Fibroblast of skin of left biceps (primary cell): ENCODE measurements around the gene VPS35.
"Not testable (repeated sequence)": the region's sequence is repeated elsewhere in the genome, so short reads cannot be mapped to it uniquely, and the experiment has no call there.

ENCODE experiments used
- DNase-seq, 2 experiments: peaks; one replicate each; pipeline ENCODE4 v3.0.0-alpha.2; 2013; ENCODE audit warnings: low read depth in 2 of 2

Gene VPS35

DNA sequence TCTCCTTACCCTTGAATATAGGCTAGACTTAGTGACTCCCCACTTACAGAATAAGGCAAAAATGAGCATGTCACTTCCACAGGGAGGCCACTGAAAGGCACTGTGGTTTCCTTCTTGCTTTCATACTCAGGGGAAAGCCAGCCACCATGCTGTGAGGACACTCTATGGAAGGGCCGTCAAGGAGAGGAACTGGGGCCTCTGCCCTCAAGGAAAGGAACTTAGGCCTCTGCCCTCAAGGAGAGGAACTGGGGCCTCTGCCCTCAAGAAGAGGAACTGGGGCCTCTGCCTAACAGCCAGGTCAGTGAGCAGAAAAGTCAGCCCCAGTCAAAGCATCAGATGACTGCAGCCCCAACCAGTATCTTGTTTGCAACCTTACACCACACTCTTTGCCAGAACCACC is 30.1 kb downstream of the VPS35 start:
- DNase-seq, result no peak

DNA sequence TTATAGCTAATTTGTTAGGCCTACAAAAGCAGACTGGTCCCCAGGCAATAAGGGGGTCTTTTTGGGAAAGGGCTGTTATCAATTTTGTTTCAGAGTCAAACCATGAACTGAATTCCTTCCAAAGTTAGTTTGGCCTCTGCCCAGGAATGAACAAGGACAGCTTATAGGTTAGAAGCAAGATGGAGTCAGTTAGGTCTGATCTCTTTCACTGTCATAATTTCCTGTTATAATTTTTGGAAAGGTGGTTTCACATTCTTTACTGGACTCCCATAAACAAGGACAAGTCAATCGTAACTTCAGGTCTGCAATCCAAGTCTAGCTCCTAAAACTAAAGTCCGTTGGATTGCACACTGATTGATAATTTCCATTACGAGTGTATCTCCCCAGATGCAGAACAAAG is 37.7 kb downstream of the VPS35 start:
- no peak for DNase-seq

DNA sequence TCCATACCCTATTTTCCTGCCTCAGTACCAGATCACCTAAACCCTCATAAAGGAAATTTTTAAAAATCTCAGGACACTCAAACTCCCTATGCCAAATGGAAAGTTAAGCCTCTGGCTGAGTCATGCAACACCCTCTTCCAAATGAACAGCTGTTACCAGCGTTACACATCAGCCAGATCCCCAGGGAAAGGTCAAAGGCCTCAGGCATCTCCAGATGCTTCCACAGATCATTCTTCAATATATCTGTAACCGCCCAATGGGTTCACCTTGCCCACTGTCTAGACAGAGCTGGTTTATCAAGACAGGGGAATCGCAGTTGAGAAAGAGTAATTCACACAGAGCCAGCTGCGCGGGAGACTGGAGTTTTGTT is 38.7 kb downstream of the VPS35 start:
- DNase-seq, result no peak

DNA sequence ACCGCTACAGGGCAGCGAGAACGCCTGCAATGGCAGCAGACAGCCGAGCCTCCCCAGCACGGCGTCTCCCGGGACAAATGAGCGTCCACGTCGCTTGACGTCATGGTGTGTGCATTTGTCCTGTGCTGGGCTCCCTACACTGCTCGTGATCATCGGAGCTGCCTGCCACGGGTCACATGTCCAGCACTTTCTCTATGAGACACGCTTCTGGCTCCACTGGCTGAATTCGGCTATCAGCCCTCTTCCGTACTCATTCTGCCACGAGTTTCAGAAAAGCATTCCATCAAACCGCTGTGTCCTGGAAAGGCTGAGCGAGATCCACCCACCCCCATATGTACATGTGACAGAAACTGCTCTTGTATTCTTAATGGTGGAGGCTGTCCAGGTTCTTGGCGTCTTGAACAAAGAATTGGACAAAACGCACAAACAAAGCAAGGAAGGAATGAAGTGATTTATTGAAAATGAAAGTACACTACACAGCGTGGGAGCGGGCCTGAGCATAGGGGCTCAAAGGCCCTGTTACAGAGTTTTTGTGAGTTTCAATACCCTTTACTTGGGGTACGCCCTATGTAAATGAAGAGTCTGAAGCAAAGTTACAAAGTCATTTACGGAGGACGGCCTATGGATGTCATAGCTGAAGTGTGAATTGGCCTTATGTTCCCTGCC is 39.3 kb downstream of the VPS35 start:
- no peak for DNase-seq

DNA sequence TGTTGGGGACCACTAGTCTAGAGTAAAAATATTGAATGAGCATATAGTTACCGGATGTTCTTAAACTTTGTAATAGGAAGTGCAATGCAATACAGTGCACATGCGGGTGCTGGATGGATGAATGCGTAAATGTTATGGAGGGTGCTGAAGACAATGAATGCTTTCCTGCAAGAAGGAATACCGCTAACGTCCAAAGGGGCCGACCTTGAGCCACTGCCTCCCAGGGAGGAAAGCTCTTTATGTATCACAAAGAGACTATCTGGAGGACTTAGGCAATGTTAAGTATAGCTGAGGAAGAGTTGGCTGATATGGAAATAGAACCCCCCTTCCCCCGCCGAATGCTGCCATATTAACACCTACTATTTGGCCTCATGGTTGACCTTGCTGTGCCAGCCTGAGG is 40.3 kb downstream of the VPS35 start:
- no peak for DNase-seq

DNA sequence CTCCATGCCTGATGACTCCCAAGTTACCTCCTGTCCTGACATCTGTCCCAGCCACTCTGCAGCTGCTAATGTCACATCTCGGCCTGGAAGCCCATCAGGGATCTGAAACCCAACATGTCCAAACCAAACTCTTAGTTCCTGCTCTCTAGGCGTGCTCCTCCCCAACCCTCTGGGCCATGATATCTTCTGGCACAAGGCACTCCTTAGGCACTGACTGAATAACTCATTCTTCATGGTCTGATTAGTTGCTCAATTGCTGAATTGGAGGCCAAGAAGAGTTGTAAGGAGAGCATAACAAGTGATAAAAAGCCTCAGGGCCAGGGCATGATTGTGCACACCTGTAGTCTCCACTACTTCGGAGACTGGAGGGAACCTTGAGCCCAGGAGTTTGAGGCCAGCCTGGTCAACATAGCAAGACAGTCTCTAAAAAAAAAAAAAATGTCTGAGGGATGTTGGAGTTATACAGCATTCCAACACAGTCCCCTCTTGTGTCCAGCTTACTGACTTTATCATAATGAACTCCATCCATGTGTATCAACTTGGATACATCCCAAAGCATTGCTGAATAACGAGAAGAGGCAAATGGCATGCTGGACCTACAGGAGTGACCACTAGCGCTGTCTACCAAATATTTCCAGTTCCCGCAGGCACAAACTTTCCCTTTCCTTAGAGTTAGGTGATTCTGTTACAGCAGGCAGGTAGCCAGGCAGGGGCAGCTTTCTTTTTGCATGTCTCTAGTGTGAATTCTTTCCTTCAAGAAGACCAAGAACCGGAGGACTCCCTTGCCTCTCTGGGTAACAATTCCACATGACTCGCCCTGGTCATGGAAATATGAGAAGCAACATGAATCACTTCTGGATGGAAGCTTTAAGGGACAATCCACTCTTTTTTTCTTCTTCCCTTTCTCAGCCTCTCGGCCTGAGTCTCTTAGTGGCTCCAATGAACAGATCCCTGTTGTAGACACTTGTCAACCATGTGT is 49.7 kb downstream of the VPS35 start:
- DNase-seq, result no peak

DNA sequence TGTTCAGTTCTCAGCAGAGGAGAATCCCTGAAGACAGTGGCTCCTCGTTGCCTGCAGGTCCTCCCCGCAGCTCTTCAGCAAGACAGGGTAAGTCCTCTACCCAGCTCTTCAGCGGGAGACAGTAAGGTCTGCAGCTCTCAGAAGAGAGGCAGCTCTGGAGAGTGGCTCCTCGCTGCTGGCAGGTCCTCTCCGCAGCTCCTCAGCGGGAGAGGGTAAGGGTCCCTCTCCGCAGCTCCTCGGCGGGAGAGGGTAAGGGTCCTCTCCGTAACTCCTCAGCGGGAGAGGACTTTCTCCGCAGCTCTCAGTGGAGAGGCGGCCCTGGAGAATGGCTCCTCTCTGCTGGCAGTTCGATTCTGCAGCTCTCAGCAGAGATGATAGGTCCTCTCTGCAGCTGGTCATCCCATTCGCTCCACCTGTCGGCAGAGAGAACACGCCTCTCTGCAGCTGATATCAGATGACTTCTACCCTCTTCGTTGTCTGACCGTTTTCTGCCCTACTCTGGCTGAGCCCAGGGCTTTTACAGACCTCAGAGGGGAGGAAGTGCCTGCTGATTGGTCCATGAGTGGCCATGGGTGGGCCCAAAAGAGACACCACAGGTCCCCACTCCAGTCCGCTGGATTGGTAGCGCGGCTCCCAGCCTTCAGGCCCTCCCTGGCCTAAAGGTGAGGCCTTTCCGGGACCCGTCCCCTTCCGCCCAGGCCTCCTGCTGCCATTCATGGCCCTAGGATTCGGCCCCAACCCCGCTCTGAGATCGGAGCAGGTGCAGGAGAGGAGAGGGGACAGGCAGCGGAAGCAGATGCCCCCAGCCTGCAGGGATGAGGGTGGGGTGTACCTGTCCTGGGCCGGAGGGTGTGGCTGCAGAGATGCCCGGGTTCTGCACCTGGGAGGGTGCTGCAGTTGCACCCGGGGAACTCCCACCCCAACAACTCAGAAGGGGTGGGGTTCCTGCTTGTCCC is 55.9 kb downstream of the VPS35 start:
- DNase-seq, result no peak

DNA sequence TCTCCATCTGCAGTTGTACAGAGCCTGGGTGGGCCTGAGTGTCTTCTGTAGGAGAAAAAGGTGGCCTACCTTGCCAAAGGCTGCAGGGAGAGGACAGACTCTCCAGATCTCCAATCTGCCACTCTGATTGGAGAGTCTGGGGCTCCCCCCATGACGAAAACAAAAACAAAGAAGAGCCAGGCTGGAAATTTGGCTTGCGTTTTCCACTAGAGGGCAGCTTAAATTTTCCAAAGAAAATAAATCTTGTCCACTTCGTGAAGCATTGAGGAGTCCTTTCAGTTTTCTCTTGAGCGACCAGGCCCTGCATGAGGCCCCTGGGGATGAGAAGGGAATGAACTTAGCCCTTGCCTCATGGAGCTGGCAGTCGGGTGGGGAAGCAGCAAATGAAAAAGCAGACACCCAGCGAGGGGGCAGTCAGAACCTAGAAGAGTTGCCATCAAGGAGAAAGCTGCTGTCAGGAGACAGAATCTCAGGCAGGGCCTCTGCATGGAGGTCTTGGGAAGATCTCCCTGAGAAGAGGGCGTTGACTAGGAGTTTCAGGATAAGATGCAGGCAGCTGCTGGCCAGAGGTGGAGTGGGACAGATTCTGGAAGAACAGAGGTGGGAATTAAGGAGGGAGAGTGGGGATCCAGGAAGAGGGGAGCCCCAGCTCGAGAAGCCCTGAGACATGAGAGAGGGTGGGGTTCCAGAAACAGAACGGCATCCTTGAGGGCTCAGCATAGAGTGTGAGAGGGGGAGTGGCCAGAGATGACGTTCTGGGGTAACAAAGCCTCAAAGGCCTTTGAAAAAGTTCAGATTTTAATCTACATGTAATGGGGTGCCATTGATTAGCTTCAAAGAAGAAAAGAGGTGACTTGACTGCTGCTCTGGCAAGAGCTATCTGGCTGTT is 59.4 kb downstream of the VPS35 start:
- DNase-seq, result no peak

DNA sequence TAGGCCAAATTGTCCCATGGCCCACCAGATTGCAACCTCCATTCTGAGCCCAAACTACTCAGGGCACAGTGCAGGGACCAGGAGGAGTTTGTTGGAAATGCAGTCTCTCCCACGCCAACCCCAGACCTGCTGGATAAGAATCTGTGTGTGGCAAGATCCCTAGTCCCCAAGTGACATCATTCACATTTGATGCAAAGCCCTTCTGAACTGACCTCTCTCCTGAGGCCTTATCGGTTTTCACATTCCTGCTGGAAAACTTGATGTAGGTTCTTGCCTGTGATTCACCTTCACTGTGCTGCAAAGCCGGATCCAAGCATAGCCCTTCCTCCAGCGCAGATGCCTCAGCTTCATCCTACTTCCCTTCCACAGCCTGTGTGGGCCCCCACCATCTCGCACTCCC is 61.2 kb downstream of the VPS35 start:
- DNase-seq, result no peak

DNA sequence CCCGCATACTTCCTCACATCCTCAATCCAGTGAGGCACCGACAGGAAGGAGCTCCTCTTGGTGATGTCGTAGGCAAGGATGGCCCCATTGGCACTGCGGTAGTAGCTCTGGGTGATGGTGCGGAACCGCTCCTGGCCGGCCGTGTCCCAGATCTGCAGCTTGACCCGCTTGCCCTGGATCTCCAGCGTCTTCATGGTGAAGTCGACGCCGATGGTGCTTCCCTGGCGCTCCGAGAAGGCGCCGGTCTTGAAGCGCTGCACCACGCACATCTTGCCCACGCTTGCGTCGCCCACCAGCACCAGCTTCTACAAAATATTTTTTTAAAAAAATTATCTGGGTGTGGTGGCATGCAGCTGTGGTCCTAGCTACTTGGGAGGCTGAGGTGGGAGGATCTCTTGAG is 62.3 kb downstream of the VPS35 start:
- not testable (repeated sequence) for DNase-seq

DNA sequence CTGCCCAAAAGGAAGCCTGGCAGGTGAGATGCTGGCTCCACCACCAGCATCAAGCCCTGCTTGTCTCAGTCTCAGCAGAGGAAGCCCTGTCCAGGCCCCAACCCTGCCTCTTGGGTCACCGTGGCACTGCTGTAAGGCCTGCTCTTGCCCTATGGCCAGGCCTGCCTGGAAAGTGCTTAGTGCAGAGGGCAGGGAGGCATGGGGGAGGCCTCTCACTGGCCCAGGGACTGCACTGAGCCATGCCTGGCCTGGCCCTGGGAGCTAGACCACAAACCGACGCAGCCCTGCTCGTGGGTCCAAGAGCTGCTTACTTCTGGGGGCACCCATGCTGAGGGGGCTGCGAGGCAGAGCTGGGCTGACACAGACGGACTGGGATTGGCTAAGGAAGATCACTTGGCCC is 64.1 kb downstream of the VPS35 start:
- not testable (repeated sequence) for DNase-seq

DNA sequence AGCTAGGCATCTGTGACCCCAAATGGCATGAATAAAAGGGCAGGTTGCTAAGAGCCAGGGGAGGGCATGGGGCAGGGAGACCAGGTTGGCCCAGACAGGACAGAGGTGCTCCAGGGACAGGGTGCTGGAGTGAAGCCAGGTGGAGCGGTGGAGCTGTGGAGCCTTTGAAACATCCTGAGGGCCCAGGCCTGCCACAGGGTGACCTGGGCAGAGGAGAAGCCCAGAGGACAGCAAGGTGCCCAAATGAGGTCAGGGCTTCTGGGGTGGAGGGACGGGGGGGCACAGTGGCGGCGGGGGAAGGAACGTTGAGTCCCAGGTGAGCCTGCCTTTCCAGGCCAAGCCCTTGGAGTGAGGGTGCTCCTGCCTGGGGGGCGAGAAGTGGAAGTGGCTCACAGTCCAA is 65.3 kb downstream of the VPS35 start:
- DNase-seq, result not testable (repeated sequence)

DNA sequence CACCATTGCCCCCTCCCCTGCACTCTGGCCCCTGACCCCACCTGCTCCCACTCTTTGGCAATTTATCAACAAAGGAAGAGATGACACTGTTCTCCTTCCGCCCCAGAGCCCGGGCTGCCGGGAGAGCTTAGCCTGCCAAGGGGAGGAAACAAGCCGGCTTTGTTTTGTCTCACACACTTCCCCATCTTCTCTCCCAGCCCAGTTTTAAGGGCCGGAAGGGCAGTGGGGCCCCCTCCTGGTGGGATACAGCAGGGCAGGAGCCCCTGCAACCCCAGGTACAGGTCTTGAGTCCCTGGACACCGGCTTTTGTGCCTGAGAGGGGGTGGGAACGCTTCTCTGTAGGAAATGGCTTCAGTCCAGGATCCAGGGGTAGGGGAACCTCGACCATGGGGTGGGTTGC is 65.7 kb downstream of the VPS35 start:
- not testable (repeated sequence) for DNase-seq

DNA sequence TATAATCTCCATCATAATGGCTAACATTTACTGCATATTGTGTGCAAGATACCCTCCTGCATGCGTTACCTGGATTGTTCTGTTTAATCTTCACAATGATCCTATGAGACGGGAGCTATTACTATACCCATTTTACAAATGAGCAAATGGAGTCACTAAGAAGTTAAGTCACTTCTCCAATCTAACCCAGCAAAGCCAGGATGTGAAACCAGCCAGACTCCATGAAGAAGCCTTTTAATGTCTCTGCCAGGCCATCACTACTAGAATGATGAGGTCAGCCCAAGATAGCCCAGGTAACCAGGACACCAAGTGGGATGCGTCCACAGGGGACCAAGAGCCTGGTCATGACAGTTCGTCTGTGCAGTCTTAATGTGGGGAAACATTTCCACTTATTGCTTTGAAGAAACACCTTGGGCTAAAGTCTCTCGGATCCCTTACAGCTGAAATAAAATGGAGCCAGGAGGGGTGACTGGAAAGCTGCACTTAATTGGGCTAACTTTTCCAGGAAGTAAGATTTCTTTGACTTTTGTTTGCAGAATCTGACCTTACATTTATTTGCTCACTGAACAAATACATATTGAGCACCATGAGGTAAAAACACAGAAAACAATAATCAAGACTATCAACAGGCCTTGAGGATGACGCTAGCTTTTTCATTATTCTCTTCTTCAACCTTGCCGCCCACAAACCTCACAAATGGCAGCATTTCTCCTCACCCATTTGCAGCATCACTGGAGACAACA is 66.9 kb downstream of the VPS35 start:
- no peak for DNase-seq

DNA sequence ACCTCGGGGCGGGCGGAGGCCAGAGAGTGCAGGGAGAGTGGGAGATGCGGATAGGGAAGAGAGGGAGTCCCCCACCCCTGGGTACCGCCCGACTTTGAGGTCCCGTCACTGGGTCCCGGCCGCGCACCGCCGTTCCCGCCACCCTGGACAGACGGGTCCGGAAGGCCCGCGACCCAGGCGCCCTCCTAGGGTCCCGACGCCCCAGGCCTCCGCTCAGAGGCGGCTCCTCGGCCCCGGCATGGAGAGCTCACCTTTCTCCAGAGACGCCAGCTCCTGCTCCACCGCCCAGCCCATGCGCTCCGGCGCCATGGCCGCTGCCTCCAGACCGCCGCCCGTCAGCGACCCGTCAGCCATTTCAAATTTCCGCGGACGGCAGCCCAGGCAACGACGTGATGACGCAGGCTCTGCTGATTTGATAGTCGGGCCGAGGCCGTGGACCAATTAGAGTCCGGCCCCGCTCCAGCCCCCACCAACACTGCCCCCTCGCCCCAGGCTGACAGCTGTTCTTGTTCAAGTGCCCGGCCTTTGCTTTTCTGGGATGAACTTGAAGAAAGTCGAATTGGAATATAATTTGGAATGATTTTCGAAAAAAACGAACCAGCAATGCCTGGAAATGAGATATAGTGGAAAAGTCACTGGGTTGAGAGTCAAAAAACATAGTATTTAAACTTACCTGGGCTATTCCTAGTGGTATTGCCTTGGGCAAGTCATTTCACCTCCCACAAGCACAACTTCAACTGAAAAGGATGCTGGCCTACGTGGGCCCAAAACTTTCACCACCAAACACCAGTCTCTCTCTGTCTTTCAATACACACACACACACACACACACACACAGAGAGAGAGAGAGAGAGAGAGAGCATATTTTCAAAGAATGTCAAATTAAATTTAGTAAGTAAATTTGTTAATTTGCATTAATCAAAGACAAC is 67.7 kb downstream of the VPS35 start, which contains the start of gene SHCBP1:
Gene SHCBP1 (minus strand): TSS at position 374 of the 928 bp plus-strand sequence. CDS start 20 bp downstream, at position 354.
- peak; percentile 44 to 53 for DNase-seq

DNA sequence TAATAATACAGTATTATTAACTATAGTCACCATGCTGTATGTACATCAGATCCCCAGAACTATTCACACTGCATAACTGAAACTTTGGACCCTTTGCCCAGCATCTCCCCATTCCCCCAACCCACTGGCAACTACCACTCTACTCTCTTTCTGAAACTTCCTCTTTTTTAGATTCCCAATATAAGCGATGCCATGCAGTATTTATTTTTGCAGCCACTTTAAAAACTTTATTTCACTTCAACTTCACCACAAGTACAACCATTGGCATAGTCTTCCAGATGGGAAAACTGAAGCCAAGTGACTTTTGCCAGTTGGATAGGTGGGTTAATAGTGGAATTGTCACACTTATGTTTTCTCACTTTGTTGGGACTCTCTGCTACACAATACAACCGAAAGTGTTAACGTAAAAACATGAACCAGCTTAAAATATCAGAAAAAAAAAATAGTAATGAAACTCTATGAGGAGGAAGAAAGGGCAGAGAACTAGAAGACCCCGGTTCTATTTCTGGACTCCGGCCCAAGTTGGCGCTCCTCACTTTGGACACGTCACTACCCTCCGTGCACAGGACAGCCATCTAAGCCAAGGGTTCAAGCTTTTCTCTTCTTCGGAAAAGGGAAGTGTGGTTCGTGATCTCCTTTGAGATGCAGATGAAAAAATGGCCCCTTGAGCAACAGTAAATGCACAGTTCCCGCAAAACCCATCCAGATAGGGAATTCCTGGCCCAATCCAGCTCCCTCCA is 68.5 kb downstream of the VPS35 start:
- no peak for DNase-seq

DNA sequence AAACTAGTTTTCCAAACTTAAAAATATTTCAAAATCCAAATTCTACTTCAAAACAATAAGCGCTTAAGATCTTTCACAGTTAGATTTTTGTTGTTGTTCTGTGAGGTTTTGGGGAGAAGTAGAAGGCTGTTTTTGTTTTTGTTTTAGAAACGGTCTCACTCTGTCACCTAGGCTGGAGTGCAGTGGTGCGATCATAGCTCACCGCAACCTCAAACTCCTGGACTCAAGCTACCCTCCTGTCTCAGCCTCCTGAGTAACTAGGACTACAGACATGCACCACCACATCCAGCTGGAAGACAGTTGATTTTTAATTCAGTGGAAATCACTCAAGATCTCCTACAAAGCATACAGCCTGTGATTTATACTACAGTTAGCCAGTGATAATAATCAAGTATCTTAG is 70.5 kb downstream of the VPS35 start:
- DNase-seq, result no peak

DNA sequence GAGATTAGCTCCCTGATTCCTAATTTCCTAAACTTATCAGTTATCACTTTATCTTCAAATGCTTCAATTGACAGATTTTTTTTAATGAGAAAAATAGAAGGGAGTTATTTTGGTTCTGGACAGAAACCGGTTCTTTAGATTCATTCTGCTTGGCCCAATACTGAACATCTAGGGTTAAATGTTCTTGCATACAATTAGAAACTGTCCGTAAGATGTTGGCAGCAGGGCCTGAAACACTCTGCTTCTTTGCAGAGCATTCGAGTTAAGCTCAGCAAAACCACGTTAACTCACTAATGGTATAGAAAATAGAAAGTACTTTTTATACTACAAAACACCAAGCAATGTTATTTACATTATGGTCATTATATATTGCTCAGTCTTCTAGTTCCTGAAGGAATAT is 75.0 kb downstream of the VPS35 start:
- no peak for DNase-seq
